NCI-H1105 treated with DMSO at 0.1 percent for 48 hours (cell line): ENCODE data around the gene UBE2QL1.

Experiments used
- DNase-seq: peaks from one replicate; lab custom pipeline; 2025; lab: John Stamatoyannopoulos, UW

UBE2QL1 gene

DNA sequence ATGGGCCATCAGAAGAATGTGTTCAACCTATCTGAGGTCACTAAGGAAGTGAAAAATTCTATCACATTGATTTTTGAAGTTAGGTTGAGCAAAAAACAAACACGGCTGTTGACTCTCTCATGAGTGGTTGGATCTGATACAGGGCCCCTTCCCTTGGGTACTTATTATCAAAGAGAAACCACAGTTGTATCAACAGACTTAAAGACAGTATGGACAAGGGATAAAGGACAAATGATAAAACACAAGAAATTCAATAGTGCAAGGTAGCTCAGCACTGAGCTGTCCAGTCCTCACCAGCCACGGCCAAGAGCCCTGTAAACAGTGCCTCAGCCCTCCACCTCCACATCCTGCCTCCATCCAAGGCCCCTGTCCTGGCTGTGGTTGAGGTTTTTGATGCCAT lies 86.9 kb downstream of the UBE2QL1 start:
- no peak for DNase-seq

DNA sequence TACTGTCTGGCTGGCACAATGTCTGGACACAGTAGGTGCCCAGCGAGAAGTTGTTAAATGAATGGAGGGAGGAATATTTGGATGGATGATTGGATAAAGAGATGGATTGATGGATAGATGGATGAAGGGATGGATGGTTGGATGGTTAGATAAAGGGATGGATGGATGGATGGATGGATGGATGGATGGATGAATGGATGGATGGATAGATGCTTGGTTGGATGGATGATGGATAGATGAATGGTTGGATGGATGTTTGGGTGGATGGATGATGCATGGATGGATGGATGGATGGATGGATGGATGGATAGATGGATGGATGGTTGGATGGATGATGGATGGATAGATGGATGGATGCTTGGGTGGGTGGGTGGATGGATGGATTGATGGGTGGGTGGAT lies 90.4 kb downstream of the UBE2QL1 start:
- DNase-seq, result no peak

GRCh38 chr5:6540111-6540827 lies 91.6 kb downstream of the UBE2QL1 start:
- DNase-seq, result no peak

- DNase-seq, result no peak
These were observed 92.8 kb downstream of the UBE2QL1 start for GRCh38 chr5:6541256-6542013.

DNA sequence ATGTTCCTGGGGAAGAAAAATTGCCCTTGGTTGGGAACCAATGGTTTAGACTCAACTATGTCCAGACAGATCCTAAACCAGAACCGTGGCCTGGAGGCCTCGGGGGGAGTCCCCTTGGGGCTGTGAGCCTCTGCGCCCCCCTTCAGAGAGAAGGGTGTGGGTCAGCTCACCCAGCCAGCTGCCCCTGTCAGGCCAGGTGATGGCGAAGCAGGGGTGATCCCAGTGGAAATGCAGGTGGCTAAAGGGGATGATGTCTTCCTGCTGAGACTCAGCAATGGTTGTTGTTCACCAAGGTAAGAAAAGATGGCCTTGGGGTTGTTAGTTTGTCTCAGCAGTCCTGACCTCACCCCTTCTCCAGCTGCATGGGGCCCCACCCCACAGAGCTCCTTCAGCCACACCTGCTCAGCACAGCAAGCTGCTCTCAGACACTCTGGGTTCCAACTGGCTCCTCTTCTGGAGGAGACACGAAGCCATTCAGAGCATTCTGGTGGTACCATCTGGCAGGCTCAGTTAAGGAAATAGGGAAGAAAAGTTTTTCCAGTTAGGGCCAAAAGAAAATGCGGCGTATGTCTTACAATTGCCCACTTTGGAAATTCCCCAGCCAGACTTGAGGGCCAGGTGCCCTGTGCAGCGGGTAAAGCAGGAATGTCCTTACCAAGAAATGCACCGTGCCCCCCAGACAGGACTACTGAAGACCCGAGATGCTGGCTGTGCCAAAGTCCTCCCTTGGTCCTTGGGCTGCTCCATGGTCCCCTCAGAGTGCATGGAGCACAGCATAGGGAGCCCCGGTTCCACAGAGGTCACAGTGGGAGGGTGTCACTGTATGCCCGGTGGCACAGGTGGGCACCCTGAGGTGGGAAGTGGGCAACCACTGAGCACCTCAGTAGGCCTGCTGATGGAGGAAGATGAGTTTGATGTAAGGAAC lies 94.0 kb downstream of the UBE2QL1 start:
- no peak for DNase-seq

GRCh38 chr5:6543346-6543730 lies 94.7 kb downstream of the UBE2QL1 start:
- DNase-seq, result no peak

DNA sequence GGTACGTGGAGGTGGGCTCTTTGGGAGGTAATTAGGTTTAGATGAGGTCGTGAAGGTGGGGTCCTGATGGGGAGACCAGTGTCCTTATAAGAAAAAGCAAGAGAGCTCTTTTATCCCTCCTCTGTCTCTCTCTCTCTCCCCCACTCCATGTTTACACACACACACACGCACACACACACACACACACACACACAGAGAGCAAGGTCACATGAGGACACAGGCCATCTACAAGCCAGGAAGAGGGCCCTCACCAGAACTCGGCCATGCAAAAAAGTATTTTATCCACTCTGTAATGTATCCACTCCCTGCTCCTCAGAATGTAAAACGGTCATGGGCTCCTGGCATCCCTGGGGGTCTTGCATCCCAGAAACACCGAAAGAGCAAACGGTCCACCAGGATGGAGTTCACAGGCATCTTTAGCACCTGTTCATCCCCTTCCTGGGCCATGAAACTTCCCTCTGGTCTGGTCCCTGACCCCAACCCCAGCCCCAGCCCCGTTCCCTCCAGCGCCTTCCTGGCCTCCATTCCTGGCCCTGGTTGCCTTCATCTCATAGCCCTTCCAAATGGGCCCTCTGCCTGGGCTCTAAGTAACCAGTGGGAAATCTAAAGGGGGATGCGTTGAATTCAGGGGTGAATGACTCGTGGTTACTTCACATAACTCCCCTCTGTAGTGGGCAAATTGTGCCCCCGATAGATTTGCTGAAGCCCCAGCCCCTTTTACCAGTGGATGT lies 95.3 kb downstream of the UBE2QL1 start:
- DNase-seq, result no peak
